HUES64 (cell line): ENCODE measurements around the gene PLXNB2. TPM values are rescaled to one million over a fixed set of nuclear protein-coding genes. Genes with fewer than 3 reads are reported as not detected.

Experiments used
- H3K27ac ChIP-seq: 2 replicates; pipeline ENCODE4 v1.7.0; 2013; ENCODE audit warnings: low read depth, low read length, inconsistent platforms
- H3K27me3 ChIP-seq: 2 replicates; pipeline ENCODE4 v1.6.1; 2013; ENCODE audit warnings: mild to moderate bottlenecking, low read length; ENCODE audit not compliant: insufficient read depth
- H3K36me3 ChIP-seq: 2 replicates; pipeline ENCODE4 v1.6.1; 2013; ENCODE audit warnings: mild to moderate bottlenecking, low read length; ENCODE audit not compliant: insufficient read depth
- H3K4me1 ChIP-seq: 2 replicates; pipeline ENCODE4 v1.6.1; 2013; ENCODE audit warnings: mild to moderate bottlenecking, low read length, moderate library complexity; ENCODE audit not compliant: insufficient read depth
- H3K4me3 ChIP-seq: 2 replicates; pipeline ENCODE4 v1.5.1; 2013; ENCODE audit warnings: mild to moderate bottlenecking, low read length, moderate library complexity
- H3K9ac ChIP-seq: 2 replicates; pipeline ENCODE4 v1.6.1; 2013; ENCODE audit warnings: mild to moderate bottlenecking, low read depth, low read length
- H3K9me3 ChIP-seq: 2 replicates; pipeline ENCODE4 v1.6.1; 2013; ENCODE audit warnings: low read depth, low read length; ENCODE audit not compliant: insufficient read depth
- WGBS: fragments of 150-250, 120-280 bp; methylation state at CpG from one replicate; pipeline ENCODE4 v1.1.7; 2013; ENCODE audit warnings: missing lambda C conversion rate; 5-methylcytosine and 5-hydroxymethylcytosine counted together
- polyA plus RNA-seq, 2 experiments: library from polyadenylated mRNA; stranded (reverse); fragments of 50-300 nt; gene quantifications; one replicate each; pipeline ENCODE4 v1.2.3, GENCODE V29; 2013

Gene PLXNB2, protein sequence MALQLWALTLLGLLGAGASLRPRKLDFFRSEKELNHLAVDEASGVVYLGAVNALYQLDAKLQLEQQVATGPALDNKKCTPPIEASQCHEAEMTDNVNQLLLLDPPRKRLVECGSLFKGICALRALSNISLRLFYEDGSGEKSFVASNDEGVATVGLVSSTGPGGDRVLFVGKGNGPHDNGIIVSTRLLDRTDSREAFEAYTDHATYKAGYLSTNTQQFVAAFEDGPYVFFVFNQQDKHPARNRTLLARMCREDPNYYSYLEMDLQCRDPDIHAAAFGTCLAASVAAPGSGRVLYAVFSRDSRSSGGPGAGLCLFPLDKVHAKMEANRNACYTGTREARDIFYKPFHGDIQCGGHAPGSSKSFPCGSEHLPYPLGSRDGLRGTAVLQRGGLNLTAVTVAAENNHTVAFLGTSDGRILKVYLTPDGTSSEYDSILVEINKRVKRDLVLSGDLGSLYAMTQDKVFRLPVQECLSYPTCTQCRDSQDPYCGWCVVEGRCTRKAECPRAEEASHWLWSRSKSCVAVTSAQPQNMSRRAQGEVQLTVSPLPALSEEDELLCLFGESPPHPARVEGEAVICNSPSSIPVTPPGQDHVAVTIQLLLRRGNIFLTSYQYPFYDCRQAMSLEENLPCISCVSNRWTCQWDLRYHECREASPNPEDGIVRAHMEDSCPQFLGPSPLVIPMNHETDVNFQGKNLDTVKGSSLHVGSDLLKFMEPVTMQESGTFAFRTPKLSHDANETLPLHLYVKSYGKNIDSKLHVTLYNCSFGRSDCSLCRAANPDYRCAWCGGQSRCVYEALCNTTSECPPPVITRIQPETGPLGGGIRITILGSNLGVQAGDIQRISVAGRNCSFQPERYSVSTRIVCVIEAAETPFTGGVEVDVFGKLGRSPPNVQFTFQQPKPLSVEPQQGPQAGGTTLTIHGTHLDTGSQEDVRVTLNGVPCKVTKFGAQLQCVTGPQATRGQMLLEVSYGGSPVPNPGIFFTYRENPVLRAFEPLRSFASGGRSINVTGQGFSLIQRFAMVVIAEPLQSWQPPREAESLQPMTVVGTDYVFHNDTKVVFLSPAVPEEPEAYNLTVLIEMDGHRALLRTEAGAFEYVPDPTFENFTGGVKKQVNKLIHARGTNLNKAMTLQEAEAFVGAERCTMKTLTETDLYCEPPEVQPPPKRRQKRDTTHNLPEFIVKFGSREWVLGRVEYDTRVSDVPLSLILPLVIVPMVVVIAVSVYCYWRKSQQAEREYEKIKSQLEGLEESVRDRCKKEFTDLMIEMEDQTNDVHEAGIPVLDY (N-terminal part only)
- 44.5 TPM for polyA plus RNA-seq (2013, experiment 1 of 2)
- polyA plus RNA-seq (2013, experiment 2 of 2), result 48.0 TPM

DNA sequence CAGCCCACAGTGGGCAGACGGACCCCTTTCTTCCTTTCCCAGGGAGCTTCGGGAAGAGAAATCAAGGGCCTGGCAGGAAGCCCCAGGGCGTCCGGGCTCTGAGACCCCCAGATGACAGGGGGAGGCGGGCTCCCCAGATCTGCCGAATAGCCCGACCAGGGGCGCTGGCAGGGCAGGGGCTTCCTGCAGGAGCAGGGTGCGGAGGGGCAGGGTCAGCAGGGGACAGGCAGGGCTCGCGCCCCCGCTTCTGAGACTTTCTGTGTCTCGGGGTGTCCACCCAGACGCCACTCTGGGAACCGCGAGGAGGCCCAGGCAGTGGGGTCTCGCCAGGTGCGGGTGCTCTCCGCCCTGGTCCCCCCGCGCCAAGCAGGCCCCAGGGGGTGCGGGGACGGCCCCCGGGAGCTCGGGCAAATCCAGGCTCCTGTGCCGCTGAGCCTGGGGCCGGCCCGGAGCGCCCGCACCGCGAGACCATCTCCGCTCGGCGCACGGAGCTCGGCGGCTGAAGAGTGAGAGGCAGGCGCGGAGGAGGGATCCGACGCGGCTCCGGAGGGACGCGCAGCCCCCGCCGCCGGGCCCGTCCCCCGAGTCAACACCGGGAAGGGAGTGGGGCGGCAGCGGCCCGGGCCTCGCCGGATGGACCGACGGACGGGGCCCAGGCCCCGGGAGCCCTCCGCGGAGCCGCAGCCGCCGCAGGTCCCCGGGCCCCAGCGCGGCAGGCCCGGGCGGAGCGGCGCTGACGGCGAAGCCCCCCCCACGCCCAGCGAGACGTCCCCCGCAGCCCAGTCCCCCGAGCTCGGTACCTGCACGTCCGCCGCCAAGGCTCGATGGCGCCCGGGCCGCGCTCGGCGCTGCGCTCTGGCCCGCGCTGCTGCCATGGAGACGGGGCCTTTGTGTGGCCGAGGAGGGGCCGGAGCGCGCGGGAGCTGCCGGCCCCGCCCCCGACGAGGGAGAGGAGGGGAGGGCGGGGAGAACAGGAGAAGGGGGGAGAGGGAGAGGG, at the start of gene PLXNB2:
PLXNB2 (minus strand) TSS at position 894 of the 997 bp plus-strand sequence. CDS start 17,062 bp downstream, outside the sequence.
- H3K36me3 ChIP-seq, result no peaks in the 10 kb centered on the region
- peak within 1 kb of the TSS; percentile 74 for H3K4me3 ChIP-seq
- 2% methylated on average over 102 of the region's 105 CpGs for WGBS
- H3K4me1 ChIP-seq, result peaks cover 20% of the 10 kb centered on the region; the same call in 1 of the 2 replicates
- H3K9ac ChIP-seq, result peak within 1 kb of the TSS; percentile 78
- no peaks in the 10 kb centered on the region for H3K9me3 ChIP-seq
- H3K27me3 ChIP-seq, result peaks cover 7% of the 10 kb centered on the region; the same call in 1 of the 2 replicates
- no peak within 1 kb of the TSS for H3K27ac ChIP-seq

- Histone ChIP-seq H3K9me3 (no peaks in the 10 kb centered on the region), H3K27me3 (no peaks in the 10 kb centered on the region), H3K36me3 (peaks cover 11% of the 10 kb centered on the region; the same call in 1 of the 2 replicates), H3K4me3 (no peak overlapping the region), H3K9ac (no peak overlapping the region), H3K27ac (no peak overlapping the region), H3K4me1 (no peaks in the 10 kb centered on the region)
- no CpG with 5 or more reads among the region's 1 CpG for WGBS
Measured at GRCh38 chr22:50357222-50357621, 49.8 kb upstream of the PLXNB2 start.

DNA sequence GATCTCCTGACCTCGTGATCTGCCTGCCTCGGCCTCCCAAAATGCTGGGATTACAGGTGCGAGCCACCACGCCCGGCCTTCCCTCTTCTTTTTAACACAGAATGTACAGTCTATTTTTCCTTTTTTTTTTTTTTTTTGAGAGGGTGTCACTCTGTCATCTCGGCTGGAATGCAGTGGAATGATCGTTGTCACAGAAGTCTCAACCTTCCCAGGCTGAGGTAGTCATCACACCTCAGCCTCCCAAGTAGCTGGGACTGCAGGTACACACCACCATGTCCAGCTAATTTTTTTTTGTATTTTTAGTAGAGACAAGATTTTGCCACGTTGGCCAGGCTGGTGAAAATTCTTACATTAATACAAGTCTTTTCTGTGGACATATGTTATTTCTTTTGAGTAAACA, 48.7 kb upstream of the PLXNB2 start:
- Histone ChIP-seq H3K9ac (no peak overlapping the region), H3K27ac (no peak overlapping the region), H3K36me3 (peaks cover 13% of the 10 kb centered on the region; the same call in 1 of the 2 replicates), H3K9me3 (no peaks in the 10 kb centered on the region), H3K27me3 (no peaks in the 10 kb centered on the region), H3K4me1 (no peaks in the 10 kb centered on the region), H3K4me3 (no peak overlapping the region)
- WGBS, result 98% methylated on average over 8 of the region's 8 CpGs

DNA sequence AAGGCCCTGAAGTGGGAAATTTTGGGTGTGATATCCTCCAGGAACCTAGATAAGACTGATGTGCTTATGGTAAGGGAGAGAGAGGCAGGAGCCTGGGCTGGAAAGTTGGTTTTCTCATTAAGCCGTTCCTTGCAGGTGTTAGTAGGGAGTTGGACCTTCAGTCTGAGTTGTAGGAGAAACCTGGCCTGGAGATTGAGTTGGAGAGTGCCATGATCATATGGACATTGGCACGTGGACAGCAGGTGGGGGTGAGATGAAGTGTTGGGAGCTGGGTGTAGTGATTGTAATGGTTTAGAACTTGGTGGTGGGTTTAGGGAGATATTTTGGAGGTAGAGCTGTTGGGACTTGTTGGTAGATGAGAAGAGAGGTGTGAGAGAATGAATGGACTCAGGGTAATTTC, 40.6 kb upstream of the PLXNB2 start:
- Histone ChIP-seq H3K4me1 (no peaks in the 10 kb centered on the region), H3K9me3 (no peaks in the 10 kb centered on the region), H3K4me3 (no peak overlapping the region), H3K27ac (no peak overlapping the region), H3K36me3 (peaks cover 7% of the 10 kb centered on the region; the same call in 1 of the 2 replicates), H3K27me3 (no peaks in the 10 kb centered on the region), H3K9ac (no peak overlapping the region)
- WGBS, result 85% methylated on average over 2 of the region's 2 CpGs

GRCh38 chr22:50347157-50347556, 39.7 kb upstream of the PLXNB2 start:
- 92% methylated on average over 8 of the region's 8 CpGs for WGBS
- H3K27ac ChIP-seq, result no peak overlapping the region

GRCh38 chr22:50346470-50346869, 39.0 kb upstream of the PLXNB2 start:
- Histone ChIP-seq H3K9ac (no peak overlapping the region), H3K4me1 (no peaks in the 10 kb centered on the region), H3K27me3 (no peaks in the 10 kb centered on the region), H3K9me3 (no peaks in the 10 kb centered on the region), H3K36me3 (0 out of 2 replicates have a peak, but pooled peaks cover 2% of the 10 kb centered on the region), H3K27ac (no peak overlapping the region), H3K4me3 (no peak overlapping the region)
- 87% methylated on average over 8 of the region's 8 CpGs for WGBS

More at GRCh38 chr22:50347157-50347556, 39.7 kb upstream of the PLXNB2 start:
- Histone ChIP-seq H3K9ac (no peak overlapping the region), H3K9me3 (no peaks in the 10 kb centered on the region), H3K36me3 (0 out of 2 replicates have a peak, but pooled peaks cover 2% of the 10 kb centered on the region), H3K4me1 (no peaks in the 10 kb centered on the region), H3K27me3 (no peaks in the 10 kb centered on the region), H3K4me3 (no peak overlapping the region)

DNA sequence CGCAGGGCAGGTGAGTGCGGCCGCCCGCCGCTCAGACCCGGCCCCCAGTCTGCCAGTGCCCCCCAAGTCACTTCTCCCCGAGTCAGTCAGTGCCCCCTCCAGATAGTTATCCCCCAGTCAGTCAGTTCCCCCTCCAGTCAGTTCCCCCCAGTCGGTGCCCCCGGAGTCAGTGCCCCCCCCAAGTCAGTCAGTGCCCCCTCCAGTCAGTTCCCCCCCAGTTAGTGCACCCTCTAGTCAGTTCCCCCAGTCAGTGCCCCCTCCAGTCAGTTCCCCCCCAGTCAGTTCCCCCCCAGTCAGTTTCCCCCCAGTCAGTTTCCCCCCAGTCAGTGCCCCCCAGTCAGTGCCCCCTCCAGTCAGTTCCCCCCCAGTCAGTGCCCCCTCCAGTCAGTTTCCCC, 36.1 kb upstream of the PLXNB2 start:
- no peaks in the 10 kb centered on the region for H3K9me3 ChIP-seq
- H3K4me3 ChIP-seq, result peak overlapping the region; percentile 83
- no peaks in the 10 kb centered on the region for H3K4me1 ChIP-seq
- peak overlapping the region; percentile 52; the same call in 1 of the 2 replicates for H3K27ac ChIP-seq
- H3K36me3 ChIP-seq, result no peaks in the 10 kb centered on the region
- H3K9ac ChIP-seq, result peak overlapping the region; percentile 82
- H3K27me3 ChIP-seq, result no peaks in the 10 kb centered on the region
- WGBS, result 0% methylated on average over 6 of the region's 9 CpGs

- Histone ChIP-seq H3K4me1 (no peaks in the 10 kb centered on the region), H3K4me3 (peak within 1 kb of the TSS; percentile 83), H3K36me3 (no peaks in the 10 kb centered on the region), H3K27me3 (no peaks in the 10 kb centered on the region), H3K9me3 (no peaks in the 10 kb centered on the region), H3K27ac (peak within 1 kb of the TSS; percentile 76), H3K9ac (peak within 1 kb of the TSS; percentile 82)
- under 1% methylated on average over 85 of the region's 87 CpGs for WGBS
Measured at GRCh38 chr22:50342651-50343540, 35.5 kb upstream of the PLXNB2 start, which contains the start of gene PPP6R2. Gene PPP6R2, plus strand, starts transcription at chr22:50343327. Its CDS starts 50,582 bp downstream, at chr22:50393909.
